K562 (cell line): Measurements from ENCODE around the gene PAFAH2. TPM values are rescaled to one million over a fixed set of nuclear protein-coding genes. Genes with fewer than 3 reads are reported as not detected.

Experiments
- BMI1 ChIP-seq: fragments of 150-350 bp; IDR thresholded peaks from 2 replicates; pipeline ENCODE4 v1.6.1; 2014; ENCODE audit warnings: low read length
- ESRRA ChIP-seq: fragments of 450-650 bp; IDR thresholded peaks from 2 replicates; pipeline ENCODE4 v1.6.1; 2014; ENCODE audit warnings: low read depth, mild to moderate bottlenecking, moderate library complexity, borderline replicate concordance
- FOXP4 ChIP-seq: sonication (generic); formaldehyde crosslinking; IDR thresholded peaks from 2 replicates; pipeline ENCODE4 v1.8.0; 2022; ENCODE audit warnings: mild to moderate bottlenecking, missing genetic modification reagents, borderline replicate concordance
- GATAD2B ChIP-seq: fragments of 450-650 bp; IDR thresholded peaks from 2 replicates; pipeline ENCODE4 v1.6.1; 2017; ENCODE audit warnings: mild to moderate bottlenecking, borderline replicate concordance
- KLF6 ChIP-seq: fragments of 250-450 bp; sonication (Bioruptor Pico); IDR thresholded peaks from 2 replicates; pipeline ENCODE4 v1.4.0; 2020; ENCODE audit warnings: mild to moderate bottlenecking, moderate library complexity, borderline replicate concordance
- L3MBTL2 ChIP-seq: fragments of 450-650 bp; IDR thresholded peaks from 2 replicates; pipeline ENCODE4 v1.6.1; 2016; ENCODE audit warnings: mild to moderate bottlenecking, moderate library complexity
- NEUROD1 ChIP-seq: fragments of 150-350 bp; IDR thresholded peaks from 2 replicates; pipeline ENCODE4 v1.6.1; 2014; ENCODE audit warnings: borderline replicate concordance, low read length, low read depth; ENCODE audit not compliant: partially characterized antibody
- POLR2A ChIP-seq: fragments of 450-650 bp; conservative IDR thresholded peaks from 2 replicates; pipeline ENCODE4 v1.6.1; 2016
- SLC30A9 ChIP-seq: fragments of 250-450 bp; sonication (Bioruptor Pico); IDR thresholded peaks from 2 replicates; pipeline ENCODE4 v1.8.0; 2022; ENCODE audit warnings: mild to moderate bottlenecking, moderate library complexity
- ZBTB49 ChIP-seq: sonication (generic); formaldehyde crosslinking; IDR thresholded peaks from 2 replicates; pipeline ENCODE4 v1.8.0; 2022; ENCODE audit warnings: missing genetic modification reagents, mild to moderate bottlenecking, borderline replicate concordance
- ZC3H4 ChIP-seq: sonication (generic); formaldehyde crosslinking; IDR thresholded peaks from 2 replicates; pipeline ENCODE4 v1.9.0; 2021; ENCODE audit warnings: missing genetic modification reagents, borderline replicate concordance
- ZNF76 ChIP-seq: fragments of 250-450 bp; sonication (Bioruptor Pico); IDR thresholded peaks from 2 replicates; pipeline ENCODE4 v1.4.0; 2020; ENCODE audit warnings: mild to moderate bottlenecking, moderate library complexity, borderline replicate concordance
- ZNF766 ChIP-seq: fragments of 200-800 bp; sonication (Bioruptor generic); conservative IDR thresholded peaks from 2 replicates; pipeline ENCODE4 v1.6.1; 2016; ENCODE audit warnings: missing genetic modification characterization, missing compliant biosample characterization
- polyA plus RNA-seq, 8 experiments: library from polyadenylated mRNA; depleted of rRNA in 4 of 8; stranded (reverse) in 5 of 8; unstranded in 3 of 8; fragments of >200 nt; fragmentation: Nextera tagmentation in 2 of 8; fragmentation: Illumina TruSeq in 1 of 8; extraction: Ambion mirVana in 2 of 8; extraction: Trizol in 1 of 8; gene quantifications; 2 replicates each; pipeline versions ENCODE4 v1.2.1 to v1.2.3, GENCODE V29; 2011 to 2014; ENCODE audit warnings: inconsistent platforms in 1 of 8, missing spikeins in 1 of 8
- total RNA-seq, 7 experiments: library from RNA; depleted of rRNA in 6 of 7; stranded (reverse); fragments of >200 nt in 6 of 7; fragmentation: Illumina TruSeq in 2 of 7; extraction: Trizol in 2 of 7; gene quantifications; 2 replicates each; pipeline versions ENCODE4 v1.2.1 to v1.2.3, GENCODE V29; 2011 to 2021; ENCODE audit warnings: low replicate concordance in 1 of 7
- TF ChIP-seq, protein P1 (sequence below): fragments of 450-650 bp; IDR thresholded peaks from 2 replicates; pipeline ENCODE4 v1.6.1; 2017; ENCODE audit warnings: antibody characterized with exemption, mild to moderate bottlenecking

PAFAH2 gene
- total and polyA plus RNA-seq, 9 of the 15 experiments (the other 6 are each of a cell fraction or from before 2014, with no cell fraction given), result 4.2 to 10.9 (median 6.8) TPM

DNA sequence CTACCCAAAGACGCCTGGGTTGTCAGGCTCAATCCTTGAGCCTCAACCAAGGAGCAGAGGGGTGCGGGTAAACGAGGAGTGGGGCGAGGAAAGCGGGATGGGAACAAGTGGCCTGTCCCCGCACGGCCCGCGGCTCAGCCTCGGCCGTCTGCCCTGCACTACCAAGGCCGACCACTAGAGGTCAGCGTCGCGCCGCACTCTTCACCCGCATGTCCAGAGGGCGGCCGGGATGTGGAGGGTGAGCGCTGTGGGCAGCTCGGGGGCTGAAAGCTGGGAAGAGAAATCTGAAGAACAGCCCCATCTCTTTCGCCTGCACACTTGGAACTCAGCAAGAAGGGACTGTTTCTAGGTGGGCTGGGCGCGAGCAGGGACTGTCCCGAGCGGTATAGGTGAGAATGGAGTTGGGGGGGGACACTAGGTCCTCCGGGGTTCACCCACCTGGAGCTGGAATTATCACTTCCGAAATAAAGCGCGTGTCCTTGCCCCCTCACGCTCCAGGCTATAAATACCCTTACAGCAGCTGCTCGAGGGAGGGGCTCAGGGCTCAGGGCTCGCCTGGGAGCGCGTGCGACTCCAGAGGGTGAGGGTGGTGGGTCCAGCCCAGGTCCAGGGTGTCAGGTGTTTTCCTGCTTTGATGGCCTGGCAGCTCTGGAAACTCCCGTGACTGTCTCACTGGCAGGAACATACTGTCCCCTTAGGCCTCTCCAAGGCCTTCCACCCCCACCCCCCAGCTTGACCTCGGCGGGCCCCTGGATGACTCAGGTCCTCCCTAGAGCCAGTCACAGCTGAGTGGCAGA is 38.3 kb upstream of the PAFAH2 start (continued):
- TF ChIP-seq SLC30A9 (no peak), ZNF76 (CRISPR knock-in tag) (no peak), ZNF766 (no peak), NEUROD1 (no peak), BMI1 (no peak), GATAD2B (peak; percentile 56; the same call in 1 of the 2 replicates), FOXP4 (CRISPR knock-in tag) (no peak), POLR2A (no peak), KLF6 (CRISPR knock-in tag) (no peak), ESRRA (peak; percentile 28; the same call in 1 of the 2 replicates), ZC3H4 (CRISPR knock-in tag) (no peak), L3MBTL2 (peak; percentile 47; the same call in 1 of the 2 replicates), ZBTB49 (CRISPR knock-in tag) (no peak)
- TF ChIP-seq, protein P1, sequence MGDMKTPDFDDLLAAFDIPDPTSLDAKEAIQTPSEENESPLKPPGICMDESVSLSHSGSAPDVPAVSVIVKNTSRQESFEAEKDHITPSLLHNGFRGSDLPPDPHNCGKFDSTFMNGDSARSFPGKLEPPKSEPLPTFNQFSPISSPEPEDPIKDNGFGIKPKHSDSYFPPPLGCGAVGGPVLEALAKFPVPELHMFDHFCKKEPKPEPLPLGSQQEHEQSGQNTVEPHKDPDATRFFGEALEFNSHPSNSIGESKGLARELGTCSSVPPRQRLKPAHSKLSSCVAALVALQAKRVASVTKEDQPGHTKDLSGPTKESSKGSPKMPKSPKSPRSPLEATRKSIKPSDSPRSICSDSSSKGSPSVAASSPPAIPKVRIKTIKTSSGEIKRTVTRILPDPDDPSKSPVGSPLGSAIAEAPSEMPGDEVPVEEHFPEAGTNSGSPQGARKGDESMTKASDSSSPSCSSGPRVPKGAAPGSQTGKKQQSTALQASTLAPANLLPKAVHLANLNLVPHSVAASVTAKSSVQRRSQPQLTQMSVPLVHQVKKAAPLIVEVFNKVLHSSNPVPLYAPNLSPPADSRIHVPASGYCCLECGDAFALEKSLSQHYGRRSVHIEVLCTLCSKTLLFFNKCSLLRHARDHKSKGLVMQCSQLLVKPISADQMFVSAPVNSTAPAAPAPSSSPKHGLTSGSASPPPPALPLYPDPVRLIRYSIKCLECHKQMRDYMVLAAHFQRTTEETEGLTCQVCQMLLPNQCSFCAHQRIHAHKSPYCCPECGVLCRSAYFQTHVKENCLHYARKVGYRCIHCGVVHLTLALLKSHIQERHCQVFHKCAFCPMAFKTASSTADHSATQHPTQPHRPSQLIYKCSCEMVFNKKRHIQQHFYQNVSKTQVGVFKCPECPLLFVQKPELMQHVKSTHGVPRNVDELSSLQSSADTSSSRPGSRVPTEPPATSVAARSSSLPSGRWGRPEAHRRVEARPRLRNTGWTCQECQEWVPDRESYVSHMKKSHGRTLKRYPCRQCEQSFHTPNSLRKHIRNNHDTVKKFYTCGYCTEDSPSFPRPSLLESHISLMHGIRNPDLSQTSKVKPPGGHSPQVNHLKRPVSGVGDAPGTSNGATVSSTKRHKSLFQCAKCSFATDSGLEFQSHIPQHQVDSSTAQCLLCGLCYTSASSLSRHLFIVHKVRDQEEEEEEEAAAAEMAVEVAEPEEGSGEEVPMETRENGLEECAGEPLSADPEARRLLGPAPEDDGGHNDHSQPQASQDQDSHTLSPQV, result peak; percentile 83; the same call in 1 of the 2 replicates
